WI38 (cell line): Measurements from ENCODE around the gene ADM2.

Experiments
- H3K4me3 ChIP-seq: 2 replicates; pipeline ENCODE4 v1.5.1; 2011; ENCODE audit warnings: low read depth, mild to moderate bottlenecking, control low read depth, low read length
- TF ChIP-seq, protein P1 (sequence below): IDR thresholded peaks from 2 replicates; pipeline ENCODE4 v1.5.1; 2012; ENCODE audit warnings: low read depth, mild to moderate bottlenecking, control low read depth, low read length

ADM2 gene

DNA sequence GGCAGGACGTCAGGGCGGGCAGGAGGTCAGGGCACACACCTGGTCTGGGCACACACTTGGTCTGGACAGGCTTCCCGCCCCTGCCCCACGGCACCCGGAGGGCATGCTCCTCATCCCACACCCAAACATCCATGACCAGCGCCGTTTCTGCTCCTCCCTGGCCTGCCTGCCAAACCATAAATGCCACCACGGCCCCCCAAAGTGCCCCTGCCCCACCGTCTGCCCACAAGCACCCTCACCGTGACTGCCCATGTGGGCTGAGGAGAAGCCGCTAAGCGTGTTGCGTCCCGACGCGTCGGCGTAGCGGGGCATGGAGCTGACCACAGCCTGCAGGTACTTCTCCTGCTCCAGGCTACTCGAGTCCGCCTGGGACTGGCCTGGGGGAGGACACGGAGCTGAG, 22.3 kb upstream of the ADM2 start:
- TF ChIP-seq, protein P1, sequence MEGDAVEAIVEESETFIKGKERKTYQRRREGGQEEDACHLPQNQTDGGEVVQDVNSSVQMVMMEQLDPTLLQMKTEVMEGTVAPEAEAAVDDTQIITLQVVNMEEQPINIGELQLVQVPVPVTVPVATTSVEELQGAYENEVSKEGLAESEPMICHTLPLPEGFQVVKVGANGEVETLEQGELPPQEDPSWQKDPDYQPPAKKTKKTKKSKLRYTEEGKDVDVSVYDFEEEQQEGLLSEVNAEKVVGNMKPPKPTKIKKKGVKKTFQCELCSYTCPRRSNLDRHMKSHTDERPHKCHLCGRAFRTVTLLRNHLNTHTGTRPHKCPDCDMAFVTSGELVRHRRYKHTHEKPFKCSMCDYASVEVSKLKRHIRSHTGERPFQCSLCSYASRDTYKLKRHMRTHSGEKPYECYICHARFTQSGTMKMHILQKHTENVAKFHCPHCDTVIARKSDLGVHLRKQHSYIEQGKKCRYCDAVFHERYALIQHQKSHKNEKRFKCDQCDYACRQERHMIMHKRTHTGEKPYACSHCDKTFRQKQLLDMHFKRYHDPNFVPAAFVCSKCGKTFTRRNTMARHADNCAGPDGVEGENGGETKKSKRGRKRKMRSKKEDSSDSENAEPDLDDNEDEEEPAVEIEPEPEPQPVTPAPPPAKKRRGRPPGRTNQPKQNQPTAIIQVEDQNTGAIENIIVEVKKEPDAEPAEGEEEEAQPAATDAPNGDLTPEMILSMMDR: no peak
- no peak overlapping the region for H3K4me3 ChIP-seq

DNA sequence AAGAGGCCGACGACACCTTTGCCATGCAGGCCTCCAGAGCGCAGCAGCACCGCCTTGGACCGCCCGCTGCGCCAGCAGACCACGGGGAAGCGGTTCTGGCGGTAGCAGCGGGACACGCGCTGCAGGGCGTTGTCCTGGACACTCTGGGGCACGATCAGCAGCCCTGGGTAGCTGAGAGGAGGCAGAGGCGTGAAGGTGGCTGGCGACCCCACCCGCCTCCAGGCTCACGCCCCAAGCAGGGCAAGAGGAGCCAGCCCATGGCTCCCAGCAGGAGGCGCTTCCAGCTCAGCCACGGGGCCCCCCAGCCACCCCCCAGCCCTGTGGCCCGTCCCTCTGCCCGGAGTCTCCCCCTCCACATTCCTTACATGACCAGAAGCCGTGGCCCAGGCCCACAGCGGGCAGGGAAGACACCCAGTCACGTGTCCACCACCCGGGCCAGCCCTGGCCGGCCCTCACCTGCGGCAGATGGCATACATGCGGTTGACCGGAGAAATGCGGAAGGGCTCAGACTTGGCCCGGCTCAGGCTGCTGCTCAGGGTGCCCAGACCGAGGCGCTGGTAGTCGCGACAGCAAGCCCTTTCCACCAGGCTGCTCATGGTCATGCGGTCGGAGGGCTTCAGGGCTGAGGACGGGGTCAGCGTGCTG, 21.7 kb upstream of the ADM2 start:
- TF ChIP-seq, protein P1: no peak
- no peak overlapping the region for H3K4me3 ChIP-seq

DNA sequence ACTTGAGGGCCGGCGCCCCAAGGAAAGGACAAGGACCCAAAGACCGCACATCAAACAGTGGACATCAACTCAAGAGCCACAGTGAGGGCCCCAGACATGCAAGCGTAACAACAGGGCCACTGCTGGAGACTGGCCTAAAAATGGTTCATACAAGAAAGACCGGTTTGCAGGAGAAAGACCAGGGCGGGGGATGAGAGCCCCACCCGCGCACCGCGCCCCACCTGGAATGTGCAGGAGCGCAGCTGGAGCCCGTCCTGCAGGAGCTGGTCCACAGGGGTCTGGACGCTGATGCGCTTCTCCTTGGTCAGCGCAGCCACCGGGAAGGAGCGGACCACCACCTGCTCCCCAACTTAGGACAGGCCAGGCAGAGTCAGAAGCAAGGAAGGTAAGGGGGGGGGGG, 20.4 kb upstream of the ADM2 start:
- TF ChIP-seq, protein P1: no peak

GRCh38 chr22:50461536-50461935, 19.8 kb upstream of the ADM2 start:
- no peak overlapping the region for H3K4me3 ChIP-seq
- TF ChIP-seq, protein P1: no peak

More for the DNA sequence above, 20.4 kb upstream of the ADM2 start:
- no peak overlapping the region for H3K4me3 ChIP-seq

GRCh38 chr22:50461979-50462540, 19.3 kb upstream of the ADM2 start:
- H3K4me3 ChIP-seq: no peak overlapping the region
- TF ChIP-seq, protein P1: no peak

DNA sequence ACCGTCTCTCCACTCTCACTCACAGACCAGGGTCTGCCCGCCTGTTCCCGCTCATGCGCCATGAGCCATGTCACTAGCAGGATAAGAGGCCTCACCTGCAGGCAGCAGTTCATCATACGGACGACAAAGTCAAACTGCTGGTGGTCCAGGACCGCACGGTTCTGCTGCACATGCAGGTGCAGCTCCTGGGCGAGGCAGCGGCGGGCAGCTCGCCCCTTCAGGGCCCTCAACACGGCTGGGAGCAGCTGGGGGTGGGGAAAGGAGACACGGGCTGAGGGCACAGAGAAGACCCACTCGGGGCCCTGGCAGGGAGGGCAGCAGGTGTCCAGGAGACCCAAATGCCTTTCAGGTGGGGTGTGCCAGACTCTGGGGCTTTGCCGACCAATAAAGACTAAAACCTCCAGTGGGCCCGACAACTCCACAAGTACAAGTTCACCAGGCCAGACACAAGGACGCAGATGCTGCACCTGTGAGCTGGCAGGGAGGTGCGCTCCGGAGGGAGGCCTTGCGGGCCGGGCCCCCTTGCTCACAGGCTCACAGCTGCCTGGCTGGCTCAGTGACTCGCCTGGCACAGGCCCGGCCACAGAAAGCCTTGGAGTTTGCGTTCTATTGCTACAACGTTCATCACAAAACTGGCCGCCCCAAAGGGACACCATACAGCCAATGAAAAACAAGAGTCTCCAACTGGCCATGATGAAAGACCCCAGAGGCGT, 18.0 kb upstream of the ADM2 start:
- no peak overlapping the region for H3K4me3 ChIP-seq
- TF ChIP-seq, protein P1: no peak

- TF ChIP-seq, protein P1: no peak
- no peak overlapping the region for H3K4me3 ChIP-seq
Observed at GRCh38 chr22:50464451-50464850, 16.9 kb upstream of the ADM2 start.
